ENCODE data around the gene THUMPD1. TPM values are rescaled to one million over a fixed set of nuclear protein-coding genes. Genes with fewer than 3 reads are reported as not detected.

THUMPD1 gene
- total and polyA plus RNA-seq, 2 experiments from 2014 or later: 25.4 to 42.9 TPM

GRCh38 chr16:20753727-20754126 lies 12.1 kb upstream of the THUMPD1 start:
- DNase-seq: no peak
- H3K4me3 ChIP-seq: no peak overlapping the region
- WGBS, 2 experiments (ENCODE audit: low coverage in 1 of 2, low lambda C conversion rate in 2 of 2, missing lambda C conversion rate in 2 of 2): 37% methylated on average over 1 of the region's 1 CpG
- no peak overlapping the region for H2AFZ ChIP-seq
- H4K20me1 ChIP-seq (ENCODE audit: insufficient read depth): no peaks in the 10 kb centered on the region
- no peaks in the 10 kb centered on the region for H3K9me2 ChIP-seq (ENCODE audit: insufficient read depth)
- no peaks in the 10 kb centered on the region for H3K79me2 ChIP-seq (ENCODE audit: insufficient read depth)
- H3K9ac ChIP-seq: no peak overlapping the region
- H3K4me2 ChIP-seq (ENCODE audit: unreplicated experiment): no peak overlapping the region
- no peaks in the 10 kb centered on the region for H3K4me1 ChIP-seq (ENCODE audit: insufficient read depth)
- H3K27ac ChIP-seq: no peak overlapping the region
- TF ChIP-seq EZH2phosphoT487 (IDR thresholded peaks at IDR 0.05; ENCODE audit: insufficient read depth, low read depth) (no peak), EZH2 (IDR thresholded peaks at IDR 0.05; ENCODE audit: insufficient read depth, poor library complexity, severe bottlenecking) (no peak)
- H3K27me3 ChIP-seq (replicated peaks; ENCODE audit: insufficient read depth): no peaks in the 10 kb centered on the region
- H3K9me3 ChIP-seq (ENCODE audit: low read depth): no peaks in the 10 kb centered on the region
- in situ Hi-C loops (cut with MboI): no loop called here
- no peaks in the 10 kb centered on the region for H3K36me3 ChIP-seq (ENCODE audit: low read depth)
- no peaks in the 10 kb centered on the region for H3F3A ChIP-seq (ENCODE audit: insufficient read depth)

DNA sequence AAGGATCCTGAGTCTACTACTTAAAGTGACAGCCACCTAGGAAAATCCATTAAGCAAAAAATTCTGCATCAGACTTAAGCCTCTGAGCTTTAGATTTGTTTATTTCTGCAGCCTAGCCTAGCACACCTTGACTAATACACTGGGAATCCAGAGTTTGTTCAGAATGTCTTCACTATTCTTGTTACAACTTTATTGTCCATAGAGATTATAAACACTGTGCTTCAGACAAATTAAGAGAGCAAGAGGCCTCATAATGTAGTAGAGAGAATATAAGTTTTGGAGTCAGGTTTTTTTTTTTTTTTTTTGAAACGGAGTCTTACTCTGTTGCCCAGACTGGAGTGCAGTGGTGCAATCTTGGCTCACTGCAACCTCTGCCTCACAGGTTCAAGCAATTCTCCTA lies 8.9 kb upstream of the THUMPD1 start:
- no peak overlapping the region for H3K9ac ChIP-seq
- no peaks in the 10 kb centered on the region for H3K4me1 ChIP-seq (ENCODE audit: insufficient read depth)

GRCh38 chr16:20749474-20749873 lies 7.9 kb upstream of the THUMPD1 start:
- Histone ChIP-seq H3K27ac (no peak overlapping the region), H3K9ac (no peak overlapping the region), H4K20me1 (ENCODE audit: insufficient read depth) (no peaks in the 10 kb centered on the region), H3K4me1 (ENCODE audit: insufficient read depth) (no peaks in the 10 kb centered on the region), H3K4me2 (ENCODE audit: unreplicated experiment) (no peak overlapping the region), H3K9me2 (ENCODE audit: insufficient read depth) (no peaks in the 10 kb centered on the region), H3K9me3 (ENCODE audit: low read depth) (no peaks in the 10 kb centered on the region), H3K79me2 (ENCODE audit: insufficient read depth) (no peaks in the 10 kb centered on the region), H2AFZ (no peak overlapping the region), H3K36me3 (ENCODE audit: low read depth) (no peaks in the 10 kb centered on the region), H3K4me3 (no peak overlapping the region), H3K27me3 (replicated peaks; ENCODE audit: insufficient read depth) (no peaks in the 10 kb centered on the region), H3F3A (ENCODE audit: insufficient read depth) (no peaks in the 10 kb centered on the region)
- 20 to 42% methylated on average over 1 of the region's 1 CpG for WGBS, 2 experiments (ENCODE audit: low coverage in 1 of 2, low lambda C conversion rate in 2 of 2, missing lambda C conversion rate in 2 of 2)
- DNase-seq: no peak
- TF ChIP-seq EZH2 (IDR thresholded peaks at IDR 0.05; ENCODE audit: insufficient read depth, poor library complexity, severe bottlenecking): no peak
- TF ChIP-seq EZH2phosphoT487 (IDR thresholded peaks at IDR 0.05; ENCODE audit: insufficient read depth, low read depth): no peak
- in situ Hi-C loops (cut with MboI): no loop called here

More for the DNA sequence above, 8.9 kb upstream of the THUMPD1 start:
- no peaks in the 10 kb centered on the region for H3K9me2 ChIP-seq (ENCODE audit: insufficient read depth)
- H3K4me3 ChIP-seq: no peak overlapping the region
- H3K4me2 ChIP-seq (ENCODE audit: unreplicated experiment): no peak overlapping the region
- in situ Hi-C loops (cut with MboI): no loop called here
- H3K9me3 ChIP-seq (ENCODE audit: low read depth): no peaks in the 10 kb centered on the region
- no peaks in the 10 kb centered on the region for H3K27me3 ChIP-seq (replicated peaks; ENCODE audit: insufficient read depth)
- no peak overlapping the region for H3K27ac ChIP-seq
- no peaks in the 10 kb centered on the region for H3F3A ChIP-seq (ENCODE audit: insufficient read depth)
- no peak for DNase-seq
- H3K79me2 ChIP-seq (ENCODE audit: insufficient read depth): no peaks in the 10 kb centered on the region
- H3K36me3 ChIP-seq (ENCODE audit: low read depth): no peaks in the 10 kb centered on the region
- no peaks in the 10 kb centered on the region for H4K20me1 ChIP-seq (ENCODE audit: insufficient read depth)
- no peak overlapping the region for H2AFZ ChIP-seq
- 9 to 17% methylated on average over 1 of the region's 1 CpG for WGBS, 2 experiments (ENCODE audit: low coverage in 1 of 2, low lambda C conversion rate in 2 of 2, missing lambda C conversion rate in 2 of 2)
- TF ChIP-seq EZH2phosphoT487 (IDR thresholded peaks at IDR 0.05; ENCODE audit: insufficient read depth, low read depth): no peak
- TF ChIP-seq EZH2 (IDR thresholded peaks at IDR 0.05; ENCODE audit: insufficient read depth, poor library complexity, severe bottlenecking): no peak

DNA sequence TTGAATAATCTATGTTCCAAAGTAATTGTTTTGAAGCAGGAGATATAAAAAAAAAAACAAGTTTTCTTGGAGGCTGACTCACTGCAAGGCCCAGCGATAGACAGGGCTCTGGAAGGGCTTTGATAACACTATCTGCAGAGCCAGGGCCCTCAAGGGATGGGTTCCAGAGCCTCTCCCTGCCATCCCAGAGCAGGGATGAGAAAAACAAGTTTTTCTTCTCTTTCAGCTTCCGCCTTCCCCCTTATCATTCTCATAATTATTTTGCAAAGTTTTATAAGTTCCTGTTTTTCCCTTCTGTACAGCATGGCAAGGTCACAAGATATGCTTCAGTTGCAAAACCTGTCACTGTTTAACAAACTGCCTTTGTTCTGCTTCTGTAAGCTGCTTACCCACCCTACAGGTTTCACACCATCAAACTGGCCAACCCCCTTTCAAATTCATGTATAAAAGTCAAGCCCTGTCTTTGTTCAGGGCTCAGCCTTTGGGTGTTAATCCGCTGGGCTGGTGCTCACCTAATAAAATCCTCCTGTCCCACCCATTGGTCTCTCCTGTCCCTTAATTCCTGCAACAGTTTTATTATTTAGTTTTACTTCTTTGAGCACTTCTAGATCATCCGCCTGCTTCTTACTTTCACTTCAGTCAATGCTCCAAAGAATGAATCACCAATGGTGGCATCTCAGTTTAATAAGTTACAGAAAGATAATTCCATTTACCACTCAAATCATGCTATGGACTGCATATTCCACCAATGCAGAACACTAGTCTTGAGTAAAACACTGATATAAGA lies 5.6 kb upstream of the THUMPD1 start:
- Histone ChIP-seq H2AFZ (no peak overlapping the region), H3K27ac (no peak overlapping the region), H3K9ac (no peak overlapping the region), H3K79me2 (ENCODE audit: insufficient read depth) (no peaks in the 10 kb centered on the region), H3K4me2 (ENCODE audit: unreplicated experiment) (no peak overlapping the region), H3F3A (ENCODE audit: insufficient read depth) (no peaks in the 10 kb centered on the region), H3K9me3 (ENCODE audit: low read depth) (no peaks in the 10 kb centered on the region), H3K36me3 (ENCODE audit: low read depth) (no peaks in the 10 kb centered on the region), H3K4me1 (ENCODE audit: insufficient read depth) (no peaks in the 10 kb centered on the region), H3K9me2 (ENCODE audit: insufficient read depth) (no peaks in the 10 kb centered on the region), H3K27me3 (replicated peaks; ENCODE audit: insufficient read depth) (no peaks in the 10 kb centered on the region), H3K4me3 (no peak overlapping the region), H4K20me1 (ENCODE audit: insufficient read depth) (no peaks in the 10 kb centered on the region)
- DNase-seq: no peak
- in situ Hi-C loops (cut with MboI): no loop called here
- no peak for TF ChIP-seq EZH2 (IDR thresholded peaks at IDR 0.05; ENCODE audit: insufficient read depth, poor library complexity, severe bottlenecking)
- no peak for TF ChIP-seq EZH2phosphoT487 (IDR thresholded peaks at IDR 0.05; ENCODE audit: insufficient read depth, low read depth)
- 34 to 35% methylated on average over 4 of the region's 4 CpGs for WGBS, 2 experiments (ENCODE audit: low coverage in 1 of 2, low lambda C conversion rate in 2 of 2, missing lambda C conversion rate in 2 of 2)
